Measurements from ENCODE around the gene PRDM16. TPM values are rescaled to one million over a fixed set of nuclear protein-coding genes. Genes with fewer than 3 reads are reported as not detected.

Gene PRDM16
- total and polyA plus RNA-seq, 2 of the 4 experiments (the other 2 are of a cell fraction), result 0.02 TPM; not detected in 1

DNA sequence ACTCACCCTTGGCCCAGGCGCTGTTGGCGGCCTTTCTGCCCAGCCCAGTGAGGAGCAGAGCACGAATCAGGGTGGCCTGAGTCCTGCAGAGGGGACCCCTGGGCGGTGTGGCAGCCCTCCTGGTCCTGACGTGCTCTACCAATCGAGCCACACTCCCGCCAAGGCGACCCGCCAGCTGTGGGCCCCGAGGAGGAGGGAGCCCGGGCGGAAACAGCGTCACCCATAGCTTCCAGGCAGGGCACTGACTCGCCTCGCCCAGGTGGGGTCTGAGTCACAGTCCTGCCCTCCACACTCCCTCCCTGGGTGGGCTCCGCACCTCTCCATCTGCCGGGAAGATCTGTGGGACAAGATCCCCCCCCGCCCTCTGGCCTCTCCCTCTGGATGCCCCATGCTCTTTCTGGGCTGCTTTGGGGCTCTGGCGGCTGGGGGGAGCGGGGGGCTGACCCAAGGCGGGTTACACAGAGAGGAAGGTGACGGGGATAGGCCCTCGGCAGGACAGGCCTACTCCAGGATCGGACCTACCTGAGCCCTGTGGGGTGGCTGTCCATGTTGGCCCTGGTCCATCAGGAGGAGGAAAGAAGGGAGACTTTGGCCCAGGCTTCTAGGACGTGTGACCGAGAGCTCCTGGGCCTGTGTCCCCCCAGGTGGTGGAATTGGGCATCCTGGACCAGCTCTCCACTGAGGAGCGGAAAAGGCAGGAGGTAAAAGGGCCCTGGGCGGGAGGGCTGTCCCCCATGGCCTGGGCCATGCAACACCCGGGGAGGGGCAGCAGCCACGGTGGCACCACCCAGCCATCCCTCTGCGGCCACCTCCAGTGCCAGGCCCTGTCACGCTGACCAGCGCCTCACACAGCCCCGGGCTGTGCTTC lies 399.5 kb downstream of the PRDM16 start:
- POLR2A ChIA-PET (ENCODE audit: unreplicated experiment), result no interaction called here

More for the DNA sequence above, 399.5 kb downstream of the PRDM16 start:
- no peak overlapping the region for H3K56ac ChIP-seq (ENCODE audit: extremely low read depth, insufficient read depth, low read length)
- CTCF ChIA-PET, result no interaction called here
- dilution Hi-C loops (cut with HindIII; ENCODE audit: low sequenced_read_pairs, unreplicated experiment), result no loop called here
- no peak overlapping the region for H3K23ac ChIP-seq (ENCODE audit: low read depth, low read length)
- no peak overlapping the region for H4K5ac ChIP-seq (ENCODE audit: low read depth, low read length)
- no peak overlapping the region for H4K91ac ChIP-seq (ENCODE audit: insufficient read depth, low read depth, low read length)
- ATAC-seq (ENCODE audit: low read depth), result no peak
- H2AFZ ChIP-seq (replicated peaks; ENCODE audit: low read length, poor library complexity), result no peak overlapping the region
- no peak overlapping the region for H2BK5ac ChIP-seq (ENCODE audit: low read depth, low read length, poor library complexity, severe bottlenecking)
- no peak for DNase-seq
- WGBS, 2 experiments (ENCODE audit: extremely low coverage in 2 of 2, insufficient read length in 1 of 2), result 80% methylated on average over 18 of the region's 34 CpGs; no CpG with 5 or more reads in 1 of the 2 experiments
- no peak overlapping the region for H2AK9ac ChIP-seq (replicated peaks; ENCODE audit: low read depth, low read length, poor library complexity)
- H2AK5ac ChIP-seq (ENCODE audit: low read depth, low read length), result no peak overlapping the region
- no peaks in the 10 kb centered on the region for H3K36me3 ChIP-seq (ENCODE audit: control insufficient read depth, insufficient read depth, low read length)
- H4K8ac ChIP-seq (ENCODE audit: low read depth in 2 of 2, low read length in 2 of 2), result no peak overlapping the region
- in situ Hi-C loops (cut with MboI; ENCODE audit: low sequenced_read_pairs), result no loop called here
- peaks cover 8% of the 10 kb centered on the region for H3K4me1 ChIP-seq (ENCODE audit: control insufficient read depth, insufficient read depth, low read length)
- no peak overlapping the region for H3K18ac ChIP-seq (ENCODE audit: low read depth, low read length)
- H3K27me3 ChIP-seq (ENCODE audit: control insufficient read depth, insufficient read depth, low read length), result peaks cover 7% of the 10 kb centered on the region
- no peaks in the 10 kb centered on the region; the same call in 1 of the 2 replicates for H4K20me1 ChIP-seq (ENCODE audit: insufficient read depth, low read length)
- BruUV-seq (replicated peaks), result no TSS peak
- no peak overlapping the region for H3K4ac ChIP-seq (ENCODE audit: low read depth, low read length)
- no peak overlapping the region for H3K9ac ChIP-seq (ENCODE audit: low read depth, low read length)
- no peak overlapping the region for H3K27ac ChIP-seq (ENCODE audit: insufficient read depth, low read length)
- no peak overlapping the region for H2BK20ac ChIP-seq (ENCODE audit: low read depth, low read length)
- H3K4me3 ChIP-seq (ENCODE audit: insufficient read depth, low read depth, low read length), result no peak overlapping the region
- H3K4me2 ChIP-seq (ENCODE audit: low read depth, low read length), result no peak overlapping the region
- H3K14ac ChIP-seq (replicated peaks; ENCODE audit: low read depth, low read length), result no peak overlapping the region
- TF ChIP-seq BHLHE40 (IDR thresholded peaks at IDR 0.05; ENCODE audit: low read depth, low read length), result no peak
- TF ChIP-seq, protein P1, sequence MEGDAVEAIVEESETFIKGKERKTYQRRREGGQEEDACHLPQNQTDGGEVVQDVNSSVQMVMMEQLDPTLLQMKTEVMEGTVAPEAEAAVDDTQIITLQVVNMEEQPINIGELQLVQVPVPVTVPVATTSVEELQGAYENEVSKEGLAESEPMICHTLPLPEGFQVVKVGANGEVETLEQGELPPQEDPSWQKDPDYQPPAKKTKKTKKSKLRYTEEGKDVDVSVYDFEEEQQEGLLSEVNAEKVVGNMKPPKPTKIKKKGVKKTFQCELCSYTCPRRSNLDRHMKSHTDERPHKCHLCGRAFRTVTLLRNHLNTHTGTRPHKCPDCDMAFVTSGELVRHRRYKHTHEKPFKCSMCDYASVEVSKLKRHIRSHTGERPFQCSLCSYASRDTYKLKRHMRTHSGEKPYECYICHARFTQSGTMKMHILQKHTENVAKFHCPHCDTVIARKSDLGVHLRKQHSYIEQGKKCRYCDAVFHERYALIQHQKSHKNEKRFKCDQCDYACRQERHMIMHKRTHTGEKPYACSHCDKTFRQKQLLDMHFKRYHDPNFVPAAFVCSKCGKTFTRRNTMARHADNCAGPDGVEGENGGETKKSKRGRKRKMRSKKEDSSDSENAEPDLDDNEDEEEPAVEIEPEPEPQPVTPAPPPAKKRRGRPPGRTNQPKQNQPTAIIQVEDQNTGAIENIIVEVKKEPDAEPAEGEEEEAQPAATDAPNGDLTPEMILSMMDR (conservative IDR thresholded peaks at IDR 0.05; ENCODE audit: low read depth, low read length), result no peak
- TF ChIP-seq RCOR1 (IDR thresholded peaks at IDR 0.05; ENCODE audit: insufficient replicate concordance, low read length), result no peak
- TF ChIP-seq SMC3 (IDR thresholded peaks at IDR 0.05; ENCODE audit: low read depth, low read length), result no peak
- TF ChIP-seq RFX5 (IDR thresholded peaks at IDR 0.05; ENCODE audit: low read depth, low read length), result no peak
- TF ChIP-seq, protein P2, sequence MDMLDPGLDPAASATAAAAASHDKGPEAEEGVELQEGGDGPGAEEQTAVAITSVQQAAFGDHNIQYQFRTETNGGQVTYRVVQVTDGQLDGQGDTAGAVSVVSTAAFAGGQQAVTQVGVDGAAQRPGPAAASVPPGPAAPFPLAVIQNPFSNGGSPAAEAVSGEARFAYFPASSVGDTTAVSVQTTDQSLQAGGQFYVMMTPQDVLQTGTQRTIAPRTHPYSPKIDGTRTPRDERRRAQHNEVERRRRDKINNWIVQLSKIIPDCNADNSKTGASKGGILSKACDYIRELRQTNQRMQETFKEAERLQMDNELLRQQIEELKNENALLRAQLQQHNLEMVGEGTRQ (IDR thresholded peaks at IDR 0.05; ENCODE audit: low read depth, low read length), result no peak
- TF ChIP-seq MXI1 (IDR thresholded peaks at IDR 0.05; ENCODE audit: borderline replicate concordance, low read depth, low read length), result no peak
- no peak for TF ChIP-seq NFE2L2 (IDR thresholded peaks at IDR 0.05; ENCODE audit: low read depth, low read length)
- H3K9me3 ChIP-seq (ENCODE audit: control insufficient read depth, insufficient read depth, low read length), result no peaks in the 10 kb centered on the region
- H3K9me1 ChIP-seq (ENCODE audit: insufficient read depth, low read length), result no peaks in the 10 kb centered on the region
- no peaks in the 10 kb centered on the region for H3K79me1 ChIP-seq (ENCODE audit: low read depth in 1 of 2, low read length in 2 of 2)
- H2BK15ac ChIP-seq (ENCODE audit: low read depth, low read length), result no peak overlapping the region
- H2BK120ac ChIP-seq (ENCODE audit: low read depth, low read length), result no peak overlapping the region
- intact Hi-C loops (cut with micrococcal nuclease), result no loop called here
